Aorta (tissue), 5 donors: ENCODE measurements around the gene PRR23C. TPM values are rescaled to one million over a fixed set of nuclear protein-coding genes. Genes with fewer than 3 reads are reported as not detected.
"Not testable (repeated sequence)": the region's sequence is repeated elsewhere in the genome, so short reads cannot be mapped to it uniquely, and the experiment has no call there.

ENCODE experiments used
- ATAC-seq: fragments of 200-7000 bp; cut with Tn5 transposase; one replicate; pipeline ENCODE4 v1.9.1; 2022; ENCODE audit warnings: moderate library complexity; ENCODE audit not compliant: low FRiP score
- DNase-seq, 2 donors: peaks; one replicate each; pipeline ENCODE4 v3.0.0-alpha.2; 2020
- H3K27ac ChIP-seq, 2 donors: one replicate each; pipeline ENCODE4 v1.5.1; 2013; ENCODE audit warnings: low read length in 2 of 2, mild to moderate bottlenecking in 2 of 2, moderate library complexity in 2 of 2, control low read depth in 1 of 2, inconsistent platforms in 1 of 2, low read depth in 1 of 2
- H3K27me3 ChIP-seq, 2 donors: one replicate each; pipeline ENCODE4 v1.6.1; 2013; ENCODE audit warnings: control low read depth in 1 of 2, low read length in 1 of 2, mild to moderate bottlenecking in 1 of 2, moderate library complexity in 1 of 2; ENCODE audit not compliant: insufficient read depth in 2 of 2, control insufficient read depth in 1 of 2
- H3K36me3 ChIP-seq, 2 donors: one replicate each; pipeline ENCODE4 v1.6.1; 2013; ENCODE audit warnings: control low read depth in 1 of 2, low read length in 1 of 2, mild to moderate bottlenecking in 1 of 2; ENCODE audit not compliant: insufficient read depth in 2 of 2, control insufficient read depth in 1 of 2
- H3K4me1 ChIP-seq, 2 donors: one replicate each; pipeline ENCODE4 v1.6.1; 2013; ENCODE audit warnings: low read length in 2 of 2, control low read depth in 1 of 2, mild to moderate bottlenecking in 1 of 2, moderate library complexity in 1 of 2; ENCODE audit not compliant: insufficient read depth in 2 of 2, control insufficient read depth in 1 of 2
- H3K4me3 ChIP-seq, 2 donors: one replicate each; pipeline ENCODE4 v1.5.1; 2013; ENCODE audit warnings: low read length in 2 of 2, control low read depth in 1 of 2, mild to moderate bottlenecking in 1 of 2
- H3K9me3 ChIP-seq: one replicate; pipeline ENCODE4 v1.6.1; 2013; ENCODE audit warnings: mild to moderate bottlenecking, low read length; ENCODE audit not compliant: control insufficient read depth
- WGBS, 2 donors: extraction: QIAGEN DNeasy Blood & Tissue Kit; methylation state at CpG; one replicate each; pipeline ENCODE4 v1.1.7; 2013; 5-methylcytosine and 5-hydroxymethylcytosine counted together
- intact Hi-C, 2 donors: fragments of 100-400 bp; cut with DNase I; formaldehyde crosslinking; loops; one replicate each; pipeline versions ENCODE4 v1.14.2 to v1.15.0; 2022
- polyA plus RNA-seq, 2 donors: library from polyadenylated mRNA; stranded (reverse); fragments of 200-250 nt; gene quantifications; one replicate each; pipeline ENCODE4 v1.2.3, GENCODE V29; 2013
- total RNA-seq, 2 donors: library from RNA; stranded (reverse); fragmentation: NEBNext Ultra II Directional; extraction: Animal tissue kit (Norgen Biotek cat#: 25700); gene quantifications; one replicate each; pipeline ENCODE4 v1.2.1, GENCODE V29; 2021
- donor health status: healthy with polysubstance abuse.
- donor health status: Bipolar disorder and iron deficiency.
- donor health status: DM: no; HTN: no; CAD: no.
- donor health status: DM: no; HTN: no; CAD: no.
- donor health status: DM: yes; HTN: yes; CAD: no.

Gene PRR23C
- total and polyA plus RNA-seq, 4 donors = 0.25 TPM; not detected in 3

GRCh38 chr3:139043554-139044365 lies 932 bp downstream of the PRR23C start:
- 70 to 75% methylated on average over 50 of the region's 50 CpGs for WGBS, 2 donors
- intact Hi-C loops = no loop called here
- no peak for ATAC-seq

GRCh38 chr3:139037478-139037877 lies 7.2 kb downstream of the PRR23C start:
- H3K27me3 ChIP-seq = no peaks in the 10 kb centered on the region
- DNase-seq = no peak
- no peak overlapping the region for H3K27ac ChIP-seq
- H3K4me1 ChIP-seq = no peaks in the 10 kb centered on the region
- H3K4me3 ChIP-seq = no peak overlapping the region
- intact Hi-C loops = no loop called here
- 82 to 86% methylated on average over 6 of the region's 6 CpGs for WGBS, 2 donors
- no peaks in the 10 kb centered on the region for H3K36me3 ChIP-seq
- H3K9me3 ChIP-seq = peaks cover 2% of the 10 kb centered on the region
- ATAC-seq = no peak

More at GRCh38 chr3:139043554-139044365, 932 bp downstream of the PRR23C start:
- Histone ChIP-seq H3K4me3 (no peak overlapping the region), H3K9me3 (no peaks in the 10 kb centered on the region), H3K27me3 (no peaks in the 10 kb centered on the region), H3K4me1 (no peaks in the 10 kb centered on the region), H3K27ac (no peak overlapping the region), H3K36me3 (no peaks in the 10 kb centered on the region)
- no peak for DNase-seq

GRCh38 chr3:139032326-139033002 lies 12.2 kb downstream of the PRR23C start:
- H3K27ac ChIP-seq = no peak overlapping the region
- ATAC-seq (no peak), DNase-seq (no peak)
- intact Hi-C loops = no loop called here
- H3K9me3 ChIP-seq = peaks cover 2% of the 10 kb centered on the region
- no peaks in the 10 kb centered on the region for H3K36me3 ChIP-seq
- H3K27me3 ChIP-seq = no peaks in the 10 kb centered on the region
- WGBS, 2 donors = 59 to 74% methylated on average over 2 of the region's 2 CpGs
- no peak overlapping the region for H3K4me3 ChIP-seq
- no peaks in the 10 kb centered on the region for H3K4me1 ChIP-seq

- DNase-seq, H3K4me1 ChIP-seq, H3K4me3 ChIP-seq, intact Hi-C loops, H3K36me3 ChIP-seq, H3K27ac ChIP-seq, H3K27me3 ChIP-seq, H3K9me3 ChIP-seq, ATAC-seq: not testable (repeated sequence)
Measured at GRCh38 chr3:139030576-139030975, 14.1 kb downstream of the PRR23C start.

- H3K27me3 ChIP-seq = no peaks in the 10 kb centered on the region
- ATAC-seq (no peak), DNase-seq (no peak)
- intact Hi-C loops = no loop called here
- WGBS, 2 donors = 89 to 94% methylated on average over 2 of the region's 2 CpGs
- H3K4me3 ChIP-seq = no peak overlapping the region
- H3K27ac ChIP-seq = no peak overlapping the region
- H3K9me3 ChIP-seq = peaks cover 2% of the 10 kb centered on the region
- no peaks in the 10 kb centered on the region for H3K36me3 ChIP-seq
- no peaks in the 10 kb centered on the region for H3K4me1 ChIP-seq
Measured at GRCh38 chr3:139024968-139025367, 19.7 kb downstream of the PRR23C start.

- no peaks in the 10 kb centered on the region for H3K36me3 ChIP-seq
- ATAC-seq (no peak), DNase-seq (no peak)
- 53 to 56% methylated on average over 19 of the region's 19 CpGs for WGBS, 2 donors
- H3K4me1 ChIP-seq = no peaks in the 10 kb centered on the region
- H3K27me3 ChIP-seq = no peaks in the 10 kb centered on the region
- intact Hi-C loops = no loop called here
- H3K9me3 ChIP-seq = peaks cover 2% of the 10 kb centered on the region
- H3K4me3 ChIP-seq = no peak within 1 kb of the TSS
- H3K27ac ChIP-seq = no peak within 1 kb of the TSS
Measured at GRCh38 chr3:139020868-139021234, 23.8 kb downstream of the PRR23C start, which contains the start of gene PRR23B. Gene PRR23B (minus strand): TSS chr3:139020926. CDS start chr3:139020661, 265 bp downstream.

- Histone ChIP-seq H3K4me3 (no peak overlapping the region), H3K36me3 (no peaks in the 10 kb centered on the region), H3K27ac (no peak overlapping the region), H3K27me3 (no peaks in the 10 kb centered on the region), H3K4me1 (no peaks in the 10 kb centered on the region), H3K9me3 (peaks cover 2% of the 10 kb centered on the region)
- DNase-seq = no peak
- ATAC-seq = peak; percentile 22
- intact Hi-C loops = no loop called here
- WGBS, 2 donors = 52 to 54% methylated on average over 80 to 81 of the region's 81 CpGs
Measured at GRCh38 chr3:139020036-139020867, 24.4 kb downstream of the PRR23C start.

- Histone ChIP-seq H3K27me3 (no peaks in the 10 kb centered on the region), H3K4me1 (no peaks in the 10 kb centered on the region), H3K9me3 (peaks cover 2% of the 10 kb centered on the region), H3K27ac (no peak overlapping the region), H3K4me3 (no peak overlapping the region), H3K36me3 (no peaks in the 10 kb centered on the region)
- intact Hi-C loops = no loop called here
- WGBS, 2 donors = 69 to 73% methylated on average over 3 of the region's 3 CpGs
- ATAC-seq (no peak), DNase-seq (no peak)
Measured at GRCh38 chr3:139016430-139017048, 28.2 kb downstream of the PRR23C start.
